HepG2 (cell line): Measurements from ENCODE around the gene CAPN2. TPM values are rescaled to one million over a fixed set of nuclear protein-coding genes. Genes with fewer than 3 reads are reported as not detected.

Source experiments
- ADNP ChIP-seq: sonication (generic); formaldehyde crosslinking; IDR thresholded peaks from 2 replicates; pipeline ENCODE4 v1.4.0; 2020; ENCODE audit warnings: missing genetic modification reagents
- ARHGAP35 ChIP-seq: sonication (generic); formaldehyde crosslinking; IDR thresholded peaks from 2 replicates; pipeline ENCODE4 v1.9.0; 2022; ENCODE audit warnings: mild to moderate bottlenecking, inconsistent platforms, moderate library complexity, missing genetic modification reagents, borderline replicate concordance
- CAMTA2 ChIP-seq: sonication (generic); formaldehyde crosslinking; IDR thresholded peaks from 2 replicates; pipeline ENCODE4 v1.4.0; 2020; ENCODE audit warnings: mild to moderate bottlenecking, missing genetic modification reagents, borderline replicate concordance
- CBX5 ChIP-seq: sonication (generic); formaldehyde crosslinking; IDR thresholded peaks from 2 replicates; pipeline ENCODE4 v1.4.0; 2020; ENCODE audit warnings: missing genetic modification reagents, borderline replicate concordance
- EP300 ChIP-seq, 3 experiments: sonication (generic) in 1 of 3; formaldehyde crosslinking in 1 of 3; IDR thresholded peaks; 2 replicates each; pipeline versions ENCODE4 v1.5.1 to v1.6.1; 2011 to 2020; ENCODE audit warnings: low read depth in 2 of 3, low read length in 2 of 3, borderline replicate concordance in 1 of 3, improper control_type of control experiment in 1 of 3, mild to moderate bottlenecking in 1 of 3, missing genetic modification reagents in 1 of 3, moderate library complexity in 1 of 3
- FOXO1 ChIP-seq: sonication (generic); formaldehyde crosslinking; IDR thresholded peaks from 2 replicates; pipeline ENCODE4 v1.4.0; 2020; ENCODE audit warnings: missing genetic modification reagents
- HMG20A ChIP-seq: IDR thresholded peaks from 2 replicates; pipeline ENCODE4 v1.6.1; 2016; ENCODE audit warnings: borderline replicate concordance
- MIER3 ChIP-seq: IDR thresholded peaks from 2 replicates; pipeline ENCODE4 v1.6.1; 2016; ENCODE audit warnings: missing compliant biosample characterization, borderline replicate concordance
- MYC ChIP-seq: sonication (generic); formaldehyde crosslinking; IDR thresholded peaks from 2 replicates; pipeline ENCODE4 v1.9.0; 2021; ENCODE audit warnings: missing genetic modification reagents, borderline replicate concordance
- NR2F6 ChIP-seq, 2 experiments: IDR thresholded peaks; 2 replicates each; pipeline ENCODE4 v1.6.1; 2016; ENCODE audit warnings: antibody characterized with exemption in 1 of 2, mild to moderate bottlenecking in 1 of 2
- POLR2A ChIP-seq, 2 experiments: IDR thresholded peaks; 2 replicates each; pipeline ENCODE4 v1.6.1; 2011; ENCODE audit warnings: low read depth in 2 of 2, low read length in 2 of 2, mild to moderate bottlenecking in 1 of 2, moderate library complexity in 1 of 2; ENCODE audit not compliant: insufficient read depth in 1 of 2
- POLR2G ChIP-seq: fragments of 200-400 bp; formaldehyde crosslinking; IDR thresholded peaks from 2 replicates; pipeline ENCODE4 v1.6.1; 2018; ENCODE audit warnings: mild to moderate bottlenecking, low read depth, low read length, moderate library complexity
- RXRA ChIP-seq: sonication (generic); formaldehyde crosslinking; IDR thresholded peaks from 2 replicates; pipeline ENCODE4 v1.5.1; 2020; ENCODE audit warnings: missing genetic modification reagents
- U2AF1 ChIP-seq: fragments of 200-400 bp; formaldehyde crosslinking; optimal IDR thresholded peaks from 2 replicates; pipeline ENCODE3; 2017; ENCODE audit warnings: mild to moderate bottlenecking, low read depth, low read length
- XBP1 ChIP-seq: sonication (generic); formaldehyde crosslinking; IDR thresholded peaks from 2 replicates; pipeline ENCODE4 v1.5.0; 2020; ENCODE audit warnings: missing genetic modification reagents
- ZNF264 ChIP-seq: sonication (generic); formaldehyde crosslinking; IDR thresholded peaks from 2 replicates; pipeline ENCODE4 v1.4.0; 2020; ENCODE audit warnings: missing genetic modification reagents
- ZNF431 ChIP-seq: sonication (generic); formaldehyde crosslinking; IDR thresholded peaks from 2 replicates; pipeline ENCODE4 v1.9.0; 2022; ENCODE audit warnings: missing genetic modification reagents, low read depth, mild to moderate bottlenecking, borderline replicate concordance
- ZNF441 ChIP-seq: sonication (generic); formaldehyde crosslinking; IDR thresholded peaks from 2 replicates; pipeline ENCODE4 v1.7.0; 2021; ENCODE audit warnings: missing genetic modification reagents, borderline replicate concordance
- ZNF614 ChIP-seq: IDR thresholded peaks from 2 replicates; pipeline ENCODE4 v1.6.1; 2018; ENCODE audit warnings: missing biosample characterization, missing genetic modification reagents, inconsistent platforms, borderline replicate concordance
- ZNF776 ChIP-seq: sonication (generic); formaldehyde crosslinking; IDR thresholded peaks from 2 replicates; pipeline ENCODE4 v1.4.0; 2020; ENCODE audit warnings: mild to moderate bottlenecking, missing genetic modification reagents
- polyA plus RNA-seq, 8 experiments: library from polyadenylated mRNA; depleted of rRNA in 3 of 8; stranded (reverse) in 7 of 8; unstranded in 1 of 8; fragments of >200 nt; fragmentation: Illumina TruSeq in 4 of 8; extraction: Trizol in 4 of 8; gene quantifications; 2 replicates each; pipeline versions ENCODE4 v1.2.1 to v1.2.3, GENCODE V29; 2011 to 2016; ENCODE audit warnings: low read depth in 4 of 8, missing spikeins in 1 of 8, mixed read lengths in 1 of 8; ENCODE audit not compliant: insufficient read depth in 1 of 8
- total RNA-seq, 5 experiments: library from RNA; depleted of rRNA; stranded (reverse); fragments of >200 nt; fragmentation: Illumina TruSeq; extraction: Trizol; gene quantifications; 2 replicates each; pipeline ENCODE4 v1.2.3, GENCODE V29; 2016; ENCODE audit warnings: low read depth in 1 of 5
- TF ChIP-seq, protein P1 (sequence below): sonication (generic); formaldehyde crosslinking; IDR thresholded peaks from 2 replicates; pipeline ENCODE4 v1.4.0; 2020; ENCODE audit warnings: missing genetic modification reagents
- TF ChIP-seq, protein P2 (sequence below): sonication (generic); formaldehyde crosslinking; IDR thresholded peaks from 2 replicates; pipeline ENCODE4 v1.4.0; 2020; ENCODE audit warnings: missing genetic modification reagents

CAPN2 gene
- total and polyA plus RNA-seq, 2 of the 13 experiments (the other 11 are each of a cell fraction or from before 2014, with no cell fraction given): 6.2 to 7.4 TPM

DNA sequence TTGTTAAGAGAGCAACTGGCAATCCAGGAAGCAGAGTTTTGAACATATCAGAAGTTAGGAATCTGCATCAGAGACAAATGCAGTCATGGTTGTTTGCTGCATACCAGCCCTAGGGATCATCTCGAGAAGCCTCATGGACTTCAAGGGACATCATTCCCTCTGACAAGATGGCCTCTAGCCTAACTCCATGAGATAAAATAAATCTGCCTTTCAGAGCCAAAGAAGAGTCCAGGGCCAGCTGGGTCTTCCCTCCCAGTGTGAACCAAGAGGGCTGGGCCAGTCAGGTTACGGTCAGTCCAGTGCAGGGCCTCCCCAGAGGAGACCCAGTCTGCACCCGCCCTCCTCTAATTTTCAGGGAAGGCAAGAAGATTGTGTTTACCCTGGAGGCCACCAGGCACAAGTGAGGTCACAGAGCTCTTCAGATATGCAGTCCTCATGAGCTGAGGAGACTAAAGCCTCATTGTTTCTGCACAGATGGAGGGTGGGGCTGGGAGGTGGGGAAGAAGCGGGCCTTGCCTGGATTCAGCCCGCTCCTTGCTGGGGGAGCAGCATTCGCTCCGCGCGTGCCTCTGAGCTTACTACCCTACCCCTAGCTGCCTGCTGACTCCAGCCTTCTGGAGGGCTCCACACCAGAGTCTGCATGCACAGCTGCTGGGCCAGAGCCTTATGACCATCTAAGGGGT is 52.8 kb downstream of the CAPN2 start (continued):
- TF ChIP-seq, protein P1, sequence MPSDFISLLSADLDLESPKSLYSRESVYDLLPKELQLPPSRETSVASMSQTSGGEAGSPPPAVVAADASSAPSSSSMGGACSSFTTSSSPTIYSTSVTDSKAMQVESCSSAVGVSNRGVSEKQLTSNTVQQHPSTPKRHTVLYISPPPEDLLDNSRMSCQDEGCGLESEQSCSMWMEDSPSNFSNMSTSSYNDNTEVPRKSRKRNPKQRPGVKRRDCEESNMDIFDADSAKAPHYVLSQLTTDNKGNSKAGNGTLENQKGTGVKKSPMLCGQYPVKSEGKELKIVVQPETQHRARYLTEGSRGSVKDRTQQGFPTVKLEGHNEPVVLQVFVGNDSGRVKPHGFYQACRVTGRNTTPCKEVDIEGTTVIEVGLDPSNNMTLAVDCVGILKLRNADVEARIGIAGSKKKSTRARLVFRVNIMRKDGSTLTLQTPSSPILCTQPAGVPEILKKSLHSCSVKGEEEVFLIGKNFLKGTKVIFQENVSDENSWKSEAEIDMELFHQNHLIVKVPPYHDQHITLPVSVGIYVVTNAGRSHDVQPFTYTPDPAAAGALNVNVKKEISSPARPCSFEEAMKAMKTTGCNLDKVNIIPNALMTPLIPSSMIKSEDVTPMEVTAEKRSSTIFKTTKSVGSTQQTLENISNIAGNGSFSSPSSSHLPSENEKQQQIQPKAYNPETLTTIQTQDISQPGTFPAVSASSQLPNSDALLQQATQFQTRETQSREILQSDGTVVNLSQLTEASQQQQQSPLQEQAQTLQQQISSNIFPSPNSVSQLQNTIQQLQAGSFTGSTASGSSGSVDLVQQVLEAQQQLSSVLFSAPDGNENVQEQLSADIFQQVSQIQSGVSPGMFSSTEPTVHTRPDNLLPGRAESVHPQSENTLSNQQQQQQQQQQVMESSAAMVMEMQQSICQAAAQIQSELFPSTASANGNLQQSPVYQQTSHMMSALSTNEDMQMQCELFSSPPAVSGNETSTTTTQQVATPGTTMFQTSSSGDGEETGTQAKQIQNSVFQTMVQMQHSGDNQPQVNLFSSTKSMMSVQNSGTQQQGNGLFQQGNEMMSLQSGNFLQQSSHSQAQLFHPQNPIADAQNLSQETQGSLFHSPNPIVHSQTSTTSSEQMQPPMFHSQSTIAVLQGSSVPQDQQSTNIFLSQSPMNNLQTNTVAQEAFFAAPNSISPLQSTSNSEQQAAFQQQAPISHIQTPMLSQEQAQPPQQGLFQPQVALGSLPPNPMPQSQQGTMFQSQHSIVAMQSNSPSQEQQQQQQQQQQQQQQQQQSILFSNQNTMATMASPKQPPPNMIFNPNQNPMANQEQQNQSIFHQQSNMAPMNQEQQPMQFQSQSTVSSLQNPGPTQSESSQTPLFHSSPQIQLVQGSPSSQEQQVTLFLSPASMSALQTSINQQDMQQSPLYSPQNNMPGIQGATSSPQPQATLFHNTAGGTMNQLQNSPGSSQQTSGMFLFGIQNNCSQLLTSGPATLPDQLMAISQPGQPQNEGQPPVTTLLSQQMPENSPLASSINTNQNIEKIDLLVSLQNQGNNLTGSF: no peak
- TF ChIP-seq ZNF264 (CRISPR knock-in tag) (0 out of 2 replicates have a peak, but pooled peaks have one; percentile 24), ZNF776 (CRISPR knock-in tag) (no peak), ZNF431 (CRISPR knock-in tag) (0 out of 2 replicates have a peak, but pooled peaks have one; percentile 60), ZNF614 (CRISPR knock-in tag) (peak; percentile 64; the same call in 1 of the 2 replicates), POLR2G (peak; percentile 33; the same call in 1 of the 2 replicates), HMG20A (CRISPR knock-in tag) (peak; percentile 40; the same call in 1 of the 2 replicates), ZNF441 (CRISPR knock-in tag) (peak; percentile 63; the same call in 1 of the 2 replicates), XBP1 (no peak), CBX5 (CRISPR knock-in tag) (peak; percentile 26; the same call in 1 of the 2 replicates), MYC (CRISPR knock-in tag) (peak; percentile 45; the same call in 1 of the 2 replicates), EP300 (IDR thresholded peaks at IDR 0.05; ENCODE audit: low read depth in 2 of 2, low read length in 2 of 2) (peak in 1 of 2 experiments; percentile 65; a peak in 2 of 4 replicates), EP300 (CRISPR knock-in tag; IDR thresholded peaks at IDR 0.05; ENCODE audit: borderline replicate concordance) (no peak; the same call in 1 of the 2 replicates), ARHGAP35 (CRISPR knock-in tag) (no peak), CAMTA2 (CRISPR knock-in tag) (no peak), POLR2A (IDR thresholded peaks at IDR 0.05; ENCODE audit: insufficient read depth in 1 of 2, low read depth in 2 of 2, low read length in 2 of 2) (peak in 1 of 2 experiments; percentile 56; a peak in 2 of 4 replicates), RXRA (CRISPR knock-in tag) (peak; percentile 84), FOXO1 (CRISPR knock-in tag) (peak; percentile 39), U2AF1 (no peak), NR2F6 (IDR thresholded peaks at IDR 0.05) (peak; percentile 86), NR2F6 (CRISPR knock-in tag; IDR thresholded peaks at IDR 0.05) (peak; percentile 81; the same call in 1 of the 2 replicates), MIER3 (CRISPR knock-in tag) (0 out of 2 replicates have a peak, but pooled peaks have one; percentile 30), ADNP (CRISPR knock-in tag) (no peak)
- TF ChIP-seq, protein P2, sequence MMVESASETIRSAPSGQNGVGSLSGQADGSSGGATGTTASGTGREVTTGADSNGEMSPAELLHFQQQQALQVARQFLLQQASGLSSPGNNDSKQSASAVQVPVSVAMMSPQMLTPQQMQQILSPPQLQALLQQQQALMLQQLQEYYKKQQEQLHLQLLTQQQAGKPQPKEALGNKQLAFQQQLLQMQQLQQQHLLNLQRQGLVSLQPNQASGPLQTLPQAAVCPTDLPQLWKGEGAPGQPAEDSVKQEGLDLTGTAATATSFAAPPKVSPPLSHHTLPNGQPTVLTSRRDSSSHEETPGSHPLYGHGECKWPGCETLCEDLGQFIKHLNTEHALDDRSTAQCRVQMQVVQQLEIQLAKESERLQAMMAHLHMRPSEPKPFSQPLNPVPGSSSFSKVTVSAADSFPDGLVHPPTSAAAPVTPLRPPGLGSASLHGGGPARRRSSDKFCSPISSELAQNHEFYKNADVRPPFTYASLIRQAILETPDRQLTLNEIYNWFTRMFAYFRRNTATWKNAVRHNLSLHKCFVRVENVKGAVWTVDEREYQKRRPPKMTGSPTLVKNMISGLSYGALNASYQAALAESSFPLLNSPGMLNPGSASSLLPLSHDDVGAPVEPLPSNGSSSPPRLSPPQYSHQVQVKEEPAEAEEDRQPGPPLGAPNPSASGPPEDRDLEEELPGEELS (CRISPR knock-in tag): peak; percentile 76
